Measurements from ENCODE around the gene RELL2. TPM values are rescaled to one million over a fixed set of nuclear protein-coding genes. Genes with fewer than 3 reads are reported as not detected.

The RELL2 gene
- total RNA-seq, 1 donor from 2014 or later = 12.6 TPM

GRCh38 chr5:141685591-141685990 is 48.8 kb downstream of the RELL2 start:
- TF ChIP-seq, protein P1, sequence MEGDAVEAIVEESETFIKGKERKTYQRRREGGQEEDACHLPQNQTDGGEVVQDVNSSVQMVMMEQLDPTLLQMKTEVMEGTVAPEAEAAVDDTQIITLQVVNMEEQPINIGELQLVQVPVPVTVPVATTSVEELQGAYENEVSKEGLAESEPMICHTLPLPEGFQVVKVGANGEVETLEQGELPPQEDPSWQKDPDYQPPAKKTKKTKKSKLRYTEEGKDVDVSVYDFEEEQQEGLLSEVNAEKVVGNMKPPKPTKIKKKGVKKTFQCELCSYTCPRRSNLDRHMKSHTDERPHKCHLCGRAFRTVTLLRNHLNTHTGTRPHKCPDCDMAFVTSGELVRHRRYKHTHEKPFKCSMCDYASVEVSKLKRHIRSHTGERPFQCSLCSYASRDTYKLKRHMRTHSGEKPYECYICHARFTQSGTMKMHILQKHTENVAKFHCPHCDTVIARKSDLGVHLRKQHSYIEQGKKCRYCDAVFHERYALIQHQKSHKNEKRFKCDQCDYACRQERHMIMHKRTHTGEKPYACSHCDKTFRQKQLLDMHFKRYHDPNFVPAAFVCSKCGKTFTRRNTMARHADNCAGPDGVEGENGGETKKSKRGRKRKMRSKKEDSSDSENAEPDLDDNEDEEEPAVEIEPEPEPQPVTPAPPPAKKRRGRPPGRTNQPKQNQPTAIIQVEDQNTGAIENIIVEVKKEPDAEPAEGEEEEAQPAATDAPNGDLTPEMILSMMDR (IDR thresholded peaks at IDR 0.05; ENCODE audit: partially characterized antibody, unreplicated experiment) = no peak
- Mint-ChIP-seq H3K27me3 (ENCODE audit: unreplicated experiment) (no peaks in the 10 kb centered on the region), H3K36me3 (ENCODE audit: unreplicated experiment) (no peaks in the 10 kb centered on the region), H3K9me3 (ENCODE audit: unreplicated experiment) (peaks cover 2% of the 10 kb centered on the region), H3K27ac (ENCODE audit: unreplicated experiment) (no peak overlapping the region), H3K4me1 (ENCODE audit: low read depth, unreplicated experiment) (peaks cover 4% of the 10 kb centered on the region), H3K4me3 (ENCODE audit: unreplicated experiment) (no peak overlapping the region)
- DNase-seq = no peak

DNA sequence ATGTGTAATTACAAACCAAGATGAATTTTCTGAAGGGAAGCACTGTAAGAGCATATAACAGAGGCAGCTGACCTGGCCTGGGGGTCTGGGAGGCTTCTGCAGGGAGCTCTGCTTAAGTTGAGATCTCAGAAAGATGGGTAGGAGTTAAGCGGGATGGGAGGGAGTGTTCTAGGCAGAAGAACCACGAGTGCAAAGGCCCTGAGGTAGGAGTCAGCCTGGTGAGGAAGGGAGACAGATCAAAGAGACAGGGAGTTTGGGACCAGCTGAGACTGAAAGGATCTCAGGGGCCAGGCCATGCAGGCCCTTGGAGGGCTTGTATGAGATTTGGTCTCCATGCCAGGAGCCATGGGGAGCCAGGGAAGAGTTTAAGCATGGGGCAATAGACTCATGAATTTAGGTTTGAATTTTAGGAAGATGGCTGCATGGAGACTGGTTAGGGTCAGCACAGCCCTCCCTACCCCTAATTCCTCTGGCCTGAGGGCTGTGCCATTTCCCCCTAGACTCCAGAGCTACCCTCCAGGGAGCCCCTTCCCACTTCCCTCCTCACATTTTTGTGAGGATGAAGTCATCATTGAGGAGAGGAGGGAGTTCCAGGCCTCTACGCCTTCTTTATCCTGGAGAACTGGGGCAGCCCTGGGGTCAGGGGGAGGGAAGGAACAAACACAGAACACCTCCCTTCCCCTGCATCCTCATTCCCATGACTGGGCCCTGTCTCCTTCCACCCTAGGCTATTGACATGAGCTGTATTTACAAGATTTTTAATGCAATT is 50.0 kb downstream of the RELL2 start:
- H3K27ac Mint-ChIP-seq (ENCODE audit: unreplicated experiment) = no peak overlapping the region
- DNase-seq = no peak
- no peaks in the 10 kb centered on the region for H3K27me3 Mint-ChIP-seq (ENCODE audit: unreplicated experiment)
- peaks cover 2% of the 10 kb centered on the region for H3K4me1 Mint-ChIP-seq (ENCODE audit: low read depth, unreplicated experiment)
- TF ChIP-seq, protein P1 (IDR thresholded peaks at IDR 0.05; ENCODE audit: partially characterized antibody, unreplicated experiment) = no peak
- H3K4me3 Mint-ChIP-seq (ENCODE audit: unreplicated experiment) = no peak overlapping the region
- no peaks in the 10 kb centered on the region for H3K36me3 Mint-ChIP-seq (ENCODE audit: unreplicated experiment)
- peaks cover 5% of the 10 kb centered on the region for H3K9me3 Mint-ChIP-seq (ENCODE audit: unreplicated experiment)

Other genes with a start within 250 kb of the RELL2 start
- gene PCDHGB4, start 249.3 kb upstream of the RELL2 start, total RNA-seq (ENCODE audit: unreplicated experiment) = 40.8 TPM
- gene PCDHGA8, start 244.4 kb upstream of the RELL2 start, total RNA-seq (ENCODE audit: unreplicated experiment) = 7.2 TPM
- 9.3 TPM for gene PCDHGB5, start 239.1 kb upstream of the RELL2 start, total RNA-seq (ENCODE audit: unreplicated experiment)
- 5.5 TPM for gene PCDHGA9, start 234.2 kb upstream of the RELL2 start, total RNA-seq (ENCODE audit: unreplicated experiment)
- 59.8 TPM for gene PCDHGB6, start 229.0 kb upstream of the RELL2 start, total RNA-seq (ENCODE audit: unreplicated experiment)
- gene PCDHGA10, start 224.0 kb upstream of the RELL2 start, total RNA-seq (ENCODE audit: unreplicated experiment) = 16.6 TPM
- 38.6 TPM for gene PCDHGB7, start 219.3 kb upstream of the RELL2 start, total RNA-seq (ENCODE audit: unreplicated experiment)
- gene PCDHGA11, start 215.9 kb upstream of the RELL2 start, total RNA-seq (ENCODE audit: unreplicated experiment) = 12.5 TPM
- gene PCDHGA12, start 206.5 kb upstream of the RELL2 start, total RNA-seq (ENCODE audit: unreplicated experiment) = 6.1 TPM
- 40.1 TPM for gene PCDHGC3, start 161.0 kb upstream of the RELL2 start, total RNA-seq (ENCODE audit: unreplicated experiment)
- 6.7 TPM for gene PCDHGC4, start 152.0 kb upstream of the RELL2 start, total RNA-seq (ENCODE audit: unreplicated experiment)
- 4.0 TPM for gene PCDHGC5, start 147.9 kb upstream of the RELL2 start, total RNA-seq (ENCODE audit: unreplicated experiment)
- 51.6 TPM for gene DIAPH1, start 18.0 kb upstream of the RELL2 start, total RNA-seq (ENCODE audit: unreplicated experiment)
- 81.8 TPM for gene HDAC3, start 148 bp upstream of the RELL2 start, total RNA-seq (ENCODE audit: unreplicated experiment)
- 25.8 TPM for gene FCHSD1, start 14.4 kb downstream of the RELL2 start, total RNA-seq (ENCODE audit: unreplicated experiment)
- gene ARAP3, start 45.2 kb downstream of the RELL2 start, total RNA-seq (ENCODE audit: unreplicated experiment) = 8.6 TPM
- gene PCDH1, start 241.4 kb downstream of the RELL2 start, total RNA-seq (ENCODE audit: unreplicated experiment) = 7.9 TPM